Esophagus muscularis mucosa (tissue), 4 donors: Measurements from ENCODE around the gene CLIP1. TPM values are rescaled to one million over a fixed set of nuclear protein-coding genes. Genes with fewer than 3 reads are reported as not detected.
A peak's percentile ranks its signal among the peaks of the same experiment; 100 is the strongest.
"Not testable (repeated sequence)": the region's sequence is repeated elsewhere in the genome, so short reads cannot be mapped to it uniquely, and the experiment has no call there.

Experiments
- DNase-seq: peaks from one replicate; pipeline ENCODE4 v3.0.0-alpha.2; 2017; ENCODE audit errors: extremely low spot score
- H3K27ac ChIP-seq, 4 donors: fragments of 200-600 bp; sonication (generic); replicated peaks in 1 of 4; 1 replicate in 3 of 4; 2 replicates in 1 of 4; pipeline ENCODE4 v1.5.1; 2016 to 2019; ENCODE audit warnings: mild to moderate bottlenecking in 1 of 4
- H3K27me3 ChIP-seq, 4 donors: fragments of 200-600 bp; sonication (generic); one replicate each; pipeline versions ENCODE4 v1.5.1 to v1.6.0; 2016 to 2019
- H3K36me3 ChIP-seq, 4 donors: fragments of 200-600 bp; sonication (generic); one replicate each; pipeline ENCODE4 v1.5.1; 2016 to 2019
- H3K4me1 ChIP-seq, 4 donors: fragments of 200-600 bp; sonication (generic); one replicate each; pipeline ENCODE4 v1.5.1; 2016 to 2019
- H3K4me3 ChIP-seq, 4 donors: fragments of 200-600 bp; sonication (generic); 1 replicate in 2 of 4; 2 replicates in 2 of 4; pipeline ENCODE4 v1.5.1; 2016 to 2019; ENCODE audit warnings: mild to moderate bottlenecking in 4 of 4, moderate library complexity in 1 of 4
- H3K9me3 ChIP-seq, 4 donors: fragments of 200-600 bp; sonication (generic); 1 replicate in 3 of 4; 2 replicates in 1 of 4; pipeline ENCODE4 v1.5.1; 2016 to 2019
- EP300 ChIP-seq: sonication (generic); formaldehyde crosslinking; IDR thresholded peaks from one replicate; pipeline ENCODE4 v1.6.1; 2017; ENCODE audit warnings: antibody characterized with exemption
- POLR2A ChIP-seq: fragments of 450-650 bp; IDR thresholded peaks from one replicate; pipeline ENCODE4 v1.6.1; 2017; ENCODE audit warnings: antibody characterized with exemption, moderate library complexity, mild to moderate bottlenecking, low read depth
- POLR2AphosphoS5 ChIP-seq, 2 donors: sonication (generic); formaldehyde crosslinking; IDR thresholded peaks; one replicate each; pipeline ENCODE4 v1.6.1; 2017; ENCODE audit warnings: antibody characterized with exemption in 2 of 2
- WGBS: methylation state at CpG from one replicate; pipeline ENCODE4 v1.1.5; 2018; 5-methylcytosine and 5-hydroxymethylcytosine counted together
- intact Hi-C: fragments of 100-400 bp; cut with DNase I; formaldehyde crosslinking; loops from one replicate; pipeline ENCODE4 v1.15.1; 2023
- total RNA-seq, 4 donors: library from RNA; depleted of rRNA; stranded (reverse); fragments of >200 nt; gene quantifications; one replicate each; pipeline versions ENCODE4 v1.1.0 to v1.2.1, GENCODE V29; 2016
- TF ChIP-seq, protein P1 (sequence below), 3 experiments: fragments of 200-600 bp in 2 of 3; fragments of 450-650 bp in 1 of 3; sonication (generic) in 2 of 3; IDR thresholded peaks; one replicate each; pipeline ENCODE4 v1.5.1; 2017 to 2019; ENCODE audit warnings: antibody characterized with exemption in 3 of 3, mild to moderate bottlenecking in 2 of 3, moderate library complexity in 1 of 3

Gene CLIP1
- total RNA-seq, 4 donors from 2014 or later: 234 to 263 (median 250) TPM

DNA sequence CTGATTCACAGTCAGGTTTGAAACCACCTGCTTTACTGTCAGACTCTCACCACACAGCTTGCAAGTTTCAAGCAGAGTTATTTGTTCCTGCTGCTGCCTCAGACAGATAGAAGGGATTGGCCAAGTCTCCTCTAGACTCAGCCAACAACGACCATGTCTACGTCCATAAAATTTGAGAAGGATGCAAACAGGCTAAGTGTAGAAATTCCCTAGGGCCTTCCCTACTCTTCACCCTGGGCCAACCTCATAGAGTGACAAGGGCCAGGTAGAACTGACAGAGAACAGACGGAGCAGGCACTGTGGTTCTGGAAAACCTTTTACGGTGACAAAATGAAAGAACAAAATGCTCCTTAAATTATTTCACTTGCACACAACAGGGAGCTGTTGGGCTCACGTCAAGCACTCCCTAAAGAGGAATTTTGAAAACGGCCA, 39.5 kb downstream of the CLIP1 start:
- Histone ChIP-seq H3K36me3 (peaks cover 17 to 35% (median 27%) of the 10 kb centered on the region in 4 donors), H3K27me3 (no peaks in the 10 kb centered on the region), H3K27ac (peak overlapping the region; percentile 74 to 86 (median 78)), H3K4me3 (peak overlapping the region in 1 of 4 donors; percentile 12), H3K9me3 (no peaks in the 10 kb centered on the region), H3K4me1 (peaks cover 8 to 54% (median 52%) of the 10 kb centered on the region in 4 donors)
- intact Hi-C loops: no loop called here
- 57% methylated on average over 6 of the region's 6 CpGs for WGBS
- TF ChIP-seq, protein P1, sequence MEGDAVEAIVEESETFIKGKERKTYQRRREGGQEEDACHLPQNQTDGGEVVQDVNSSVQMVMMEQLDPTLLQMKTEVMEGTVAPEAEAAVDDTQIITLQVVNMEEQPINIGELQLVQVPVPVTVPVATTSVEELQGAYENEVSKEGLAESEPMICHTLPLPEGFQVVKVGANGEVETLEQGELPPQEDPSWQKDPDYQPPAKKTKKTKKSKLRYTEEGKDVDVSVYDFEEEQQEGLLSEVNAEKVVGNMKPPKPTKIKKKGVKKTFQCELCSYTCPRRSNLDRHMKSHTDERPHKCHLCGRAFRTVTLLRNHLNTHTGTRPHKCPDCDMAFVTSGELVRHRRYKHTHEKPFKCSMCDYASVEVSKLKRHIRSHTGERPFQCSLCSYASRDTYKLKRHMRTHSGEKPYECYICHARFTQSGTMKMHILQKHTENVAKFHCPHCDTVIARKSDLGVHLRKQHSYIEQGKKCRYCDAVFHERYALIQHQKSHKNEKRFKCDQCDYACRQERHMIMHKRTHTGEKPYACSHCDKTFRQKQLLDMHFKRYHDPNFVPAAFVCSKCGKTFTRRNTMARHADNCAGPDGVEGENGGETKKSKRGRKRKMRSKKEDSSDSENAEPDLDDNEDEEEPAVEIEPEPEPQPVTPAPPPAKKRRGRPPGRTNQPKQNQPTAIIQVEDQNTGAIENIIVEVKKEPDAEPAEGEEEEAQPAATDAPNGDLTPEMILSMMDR (IDR thresholded peaks at IDR 0.05): no peak
- TF ChIP-seq EP300: no peak
- TF ChIP-seq POLR2AphosphoS5 (IDR thresholded peaks at IDR 0.05): peak; percentile 66 to 68
- TF ChIP-seq POLR2A: no peak
- DNase-seq: no peak

DNA sequence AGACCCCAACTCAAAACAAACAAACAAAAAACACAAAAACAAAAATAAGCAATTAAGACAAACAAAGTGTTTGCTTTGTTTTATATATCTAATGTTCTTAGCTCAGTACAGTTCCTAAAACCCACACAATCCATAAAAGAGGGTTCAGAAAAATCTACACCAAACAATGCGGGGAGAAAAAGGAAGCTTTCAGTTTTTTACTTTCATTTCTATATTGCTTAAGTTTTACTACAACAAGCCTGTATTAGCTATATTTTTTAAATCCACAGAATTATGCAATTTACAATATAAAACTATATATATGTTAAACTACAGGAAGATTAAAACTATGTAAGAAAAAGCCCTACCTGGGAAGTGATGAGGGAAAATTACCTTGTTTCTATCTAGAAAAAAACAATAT, 41.4 kb downstream of the CLIP1 start:
- intact Hi-C loops: no loop called here
- Histone ChIP-seq H3K4me3 (no peak overlapping the region), H3K9me3 (no peaks in the 10 kb centered on the region), H3K36me3 (peaks cover 29 to 54% (median 42%) of the 10 kb centered on the region in 4 donors), H3K4me1 (peaks cover 5 to 58% (median 52%) of the 10 kb centered on the region in 4 donors), H3K27ac (peak overlapping the region; percentile 23 to 86 (median 56)), H3K27me3 (no peaks in the 10 kb centered on the region)
- no peak for DNase-seq
- TF ChIP-seq, protein P1 (IDR thresholded peaks at IDR 0.05): no peak
- 91% methylated on average over 1 of the region's 1 CpG for WGBS

DNA sequence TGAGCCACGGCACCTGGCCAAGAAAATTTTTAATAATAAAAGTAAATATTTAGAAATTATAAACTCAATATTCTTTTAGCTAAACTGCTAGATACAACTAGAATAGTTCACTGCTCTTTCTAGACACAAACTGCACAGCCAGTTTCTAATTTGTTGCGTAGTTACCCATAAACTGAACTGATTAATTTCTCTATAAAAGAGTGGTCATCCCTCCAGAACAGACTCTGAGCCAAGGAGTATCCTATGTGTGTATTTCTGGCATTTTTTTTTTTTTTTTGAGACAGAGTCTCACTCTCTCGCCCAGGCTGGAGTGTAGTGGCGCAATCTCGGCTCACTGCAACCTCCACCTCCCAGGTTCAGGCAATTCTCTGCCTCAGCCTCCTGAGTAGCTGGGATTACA, 45.7 kb downstream of the CLIP1 start:
- H3K4me3 ChIP-seq, DNase-seq, H3K9me3 ChIP-seq, intact Hi-C loops, H3K27me3 ChIP-seq: not testable (repeated sequence)
- peak overlapping the region; percentile 82 to 90 (median 86) for H3K27ac ChIP-seq
- H3K4me1 ChIP-seq: peaks cover 12 to 70% (median 52%) of the 10 kb centered on the region in 4 donors
- TF ChIP-seq POLR2AphosphoS5 (IDR thresholded peaks at IDR 0.05): peak; percentile 16 to 57
- 54% methylated on average over 5 of the region's 5 CpGs for WGBS
- peaks cover 29 to 74% (median 48%) of the 10 kb centered on the region in 4 donors for H3K36me3 ChIP-seq

DNA sequence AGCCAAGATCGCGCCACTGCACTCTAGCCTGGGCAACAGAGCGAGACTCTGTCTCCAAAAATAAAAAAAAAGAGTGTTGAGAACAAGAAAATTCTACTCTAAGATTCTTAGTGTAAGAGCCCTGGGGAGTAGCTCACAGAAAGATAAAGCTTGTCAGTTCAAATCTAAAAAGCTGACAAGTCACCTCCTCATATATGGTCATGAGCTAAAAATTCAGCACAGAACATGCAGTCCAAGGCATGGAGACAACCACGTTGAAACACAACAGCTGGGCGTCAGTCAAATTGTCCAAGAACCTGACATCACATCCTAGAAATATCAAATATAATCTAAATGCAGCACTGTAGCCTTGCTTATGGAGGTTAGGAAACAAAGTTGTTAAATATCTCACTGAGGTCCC, 47.8 kb downstream of the CLIP1 start:
- WGBS: 65% methylated on average over 5 of the region's 5 CpGs
- Histone ChIP-seq H3K4me3 (no peak overlapping the region), H3K27me3 (no peaks in the 10 kb centered on the region), H3K27ac (peak overlapping the region; percentile 82 to 90 (median 86)), H3K36me3 (peaks cover 28 to 71% (median 43%) of the 10 kb centered on the region in 4 donors), H3K9me3 (no peaks in the 10 kb centered on the region), H3K4me1 (peaks cover 20 to 78% (median 63%) of the 10 kb centered on the region in 4 donors)
- intact Hi-C loops: no loop called here
- no peak for DNase-seq
- TF ChIP-seq EP300 (peak; percentile 95), POLR2A (no peak), POLR2AphosphoS5 (IDR thresholded peaks at IDR 0.05) (peak; percentile 91 to 93)
- TF ChIP-seq, protein P1 (IDR thresholded peaks at IDR 0.05): no peak

DNA sequence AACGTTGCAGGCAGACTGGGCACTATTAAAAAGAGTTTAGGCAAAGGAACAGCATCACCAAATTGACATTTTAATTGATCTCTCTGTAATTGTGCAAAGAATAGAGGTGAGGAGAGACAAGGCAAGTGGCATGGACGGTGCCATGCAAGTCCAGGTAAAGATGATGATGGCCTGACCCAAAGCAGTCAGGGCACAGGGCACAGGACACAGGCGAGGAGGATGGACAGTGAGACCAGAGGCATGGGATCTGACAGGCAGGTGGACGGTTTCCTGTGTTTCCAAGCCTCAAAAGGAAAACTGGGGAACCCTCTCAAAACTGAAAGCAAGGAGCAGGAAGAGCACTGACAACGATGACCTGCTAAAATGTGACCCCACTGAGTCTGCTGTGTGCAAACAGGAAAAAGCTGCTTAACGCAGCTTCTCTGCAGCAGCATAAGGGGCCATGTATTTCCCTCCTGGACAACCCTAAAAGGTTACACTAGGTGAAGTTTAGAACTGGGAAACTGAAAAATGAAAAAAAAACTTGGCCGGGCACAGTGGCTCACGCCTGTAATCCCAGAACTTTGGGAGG, 50.9 kb downstream of the CLIP1 start:
- 68% methylated on average over 8 of the region's 8 CpGs for WGBS
- no peaks in the 10 kb centered on the region for H3K9me3 ChIP-seq
- peaks cover 0 to 39% (median 16%) of the 10 kb centered on the region in 4 donors for H3K36me3 ChIP-seq

More for the DNA sequence above, 50.9 kb downstream of the CLIP1 start:
- no peak for DNase-seq
- Histone ChIP-seq H3K27me3 (no peaks in the 10 kb centered on the region), H3K4me3 (no peak overlapping the region), H3K4me1 (peaks cover 33 to 97% (median 87%) of the 10 kb centered on the region in 4 donors), H3K27ac (peak overlapping the region; percentile 82 to 90 (median 86))
- TF ChIP-seq EP300: no peak
- TF ChIP-seq POLR2AphosphoS5 (IDR thresholded peaks at IDR 0.05): no peak
- TF ChIP-seq, protein P1 (IDR thresholded peaks at IDR 0.05): no peak
- no peak for TF ChIP-seq POLR2A
- intact Hi-C loops: no loop called here
